HG03565 (cell line): ENCODE data around the gene GCKR.
"Not testable (repeated sequence)": the region's sequence is repeated elsewhere in the genome, so short reads cannot be mapped to it uniquely, and the experiment has no call there.

Experiments used
- ATAC-seq: cut with Tn5 transposase; IDR thresholded peaks from one replicate; pipeline ENCODE4 v1.9.1; 2021; ENCODE audit warnings: mild to moderate bottlenecking, moderate library complexity; ENCODE audit not compliant: unreplicated experiment

GCKR gene

GRCh38 chr2:27507293-27507692 lies 10.7 kb downstream of the GCKR start:
- ATAC-seq = no peak

- ATAC-seq = no peak
Measured at GRCh38 chr2:27509326-27509725, 12.7 kb downstream of the GCKR start.

GRCh38 chr2:27518113-27518781 lies 21.6 kb downstream of the GCKR start:
- ATAC-seq = no peak

- ATAC-seq = no peak
Measured at GRCh38 chr2:27518782-27519113, 22.1 kb downstream of the GCKR start.

- no peak for ATAC-seq
Measured at GRCh38 chr2:27520316-27520715, 23.7 kb downstream of the GCKR start.

GRCh38 chr2:27522400-27522945 lies 25.8 kb downstream of the GCKR start:
- ATAC-seq = no peak

GRCh38 chr2:27527182-27527581 lies 30.5 kb downstream of the GCKR start:
- no peak for ATAC-seq

GRCh38 chr2:27531983-27532382 lies 35.3 kb downstream of the GCKR start:
- no peak for ATAC-seq

- no peak for ATAC-seq
Measured at GRCh38 chr2:27537287-27537686, 40.6 kb downstream of the GCKR start.

GRCh38 chr2:27538839-27539450 lies 42.3 kb downstream of the GCKR start:
- not testable (repeated sequence) for ATAC-seq

- ATAC-seq = not testable (repeated sequence)
Measured at GRCh38 chr2:27539649-27540048, 43.0 kb downstream of the GCKR start.

GRCh38 chr2:27544143-27544821 lies 47.6 kb downstream of the GCKR start:
- ATAC-seq = no peak

GRCh38 chr2:27545348-27546141 lies 48.9 kb downstream of the GCKR start:
- no peak for ATAC-seq

GRCh38 chr2:27549303-27549702 lies 52.7 kb downstream of the GCKR start:
- ATAC-seq = no peak

GRCh38 chr2:27551514-27551913 lies 54.9 kb downstream of the GCKR start:
- no peak for ATAC-seq

- no peak for ATAC-seq
Measured at GRCh38 chr2:27552941-27553340, 56.3 kb downstream of the GCKR start.

- not testable (repeated sequence) for ATAC-seq
Measured at GRCh38 chr2:27554451-27554850, 57.8 kb downstream of the GCKR start.

GRCh38 chr2:27559228-27559627 lies 62.6 kb downstream of the GCKR start:
- ATAC-seq = no peak

- ATAC-seq = no peak
Measured at GRCh38 chr2:27561060-27561459, 64.4 kb downstream of the GCKR start.

- no peak for ATAC-seq
Measured at GRCh38 chr2:27566628-27567027, 70.0 kb downstream of the GCKR start.

GRCh38 chr2:27569398-27569797 lies 72.8 kb downstream of the GCKR start:
- no peak for ATAC-seq
